Right ventricle myocardium inferior (tissue), 1 donor: ENCODE measurements around the gene MYLK2. TPM values are rescaled to one million over a fixed set of nuclear protein-coding genes. Genes with fewer than 3 reads are reported as not detected.

Source experiments
- ATAC-seq: fragments of 200-7000 bp; cut with Tn5 transposase; one replicate; pipeline ENCODE4 v1.9.1; 2020; ENCODE audit warnings: mild to moderate bottlenecking, moderate library complexity
- DNase-seq: peaks from one replicate; pipeline ENCODE4 v3.0.0; 2021; ENCODE audit errors: missing footprints
- intact Hi-C: fragments of 100-400 bp; cut with DNase I; formaldehyde crosslinking; loops from one replicate; pipeline ENCODE4 v1.11.0; 2022
- total RNA-seq: library from RNA; stranded (reverse); fragmentation: NEBNext Ultra II Directional; extraction: Animal tissue kit (Norgen Biotek cat#: 25700); gene quantifications from one replicate; pipeline ENCODE4 v1.2.1, GENCODE V29; 2021
- donor health status: DM: no; HTN: yes; CAD: no; lungs with severe emphysema.

The MYLK2 gene
- total RNA-seq, 1 donor from 2014 or later, result 0.35 TPM

- no peak for DNase-seq
- intact Hi-C loops, result no loop called here
Observed at GRCh38 chr20:31831211-31831610, 12.1 kb downstream of the MYLK2 start.

GRCh38 chr20:31831771-31832306, 12.7 kb downstream of the MYLK2 start:
- intact Hi-C loops, result no loop called here
- no peak for ATAC-seq

More at GRCh38 chr20:31831211-31831610, 12.1 kb downstream of the MYLK2 start:
- no peak for ATAC-seq

GRCh38 chr20:31833130-31833930, 14.2 kb downstream of the MYLK2 start:
- DNase-seq, result no peak
- no peak for ATAC-seq
- intact Hi-C loops, result no loop called here

More at GRCh38 chr20:31831771-31832306, 12.7 kb downstream of the MYLK2 start:
- DNase-seq, result no peak

- ATAC-seq (no peak), DNase-seq (no peak)
- intact Hi-C loops, result no loop called here
Observed at GRCh38 chr20:31833931-31834521, 14.9 kb downstream of the MYLK2 start.

GRCh38 chr20:31835554-31835953, 16.4 kb downstream of the MYLK2 start:
- ATAC-seq (no peak), DNase-seq (no peak)
- intact Hi-C loops, result no loop called here

- peak; percentile 85 for DNase-seq
- intact Hi-C loops, result no loop called here
- ATAC-seq, result peak; percentile 75
Observed at GRCh38 chr20:31835977-31836852, 17.1 kb downstream of the MYLK2 start.

GRCh38 chr20:31836853-31837608, 17.9 kb downstream of the MYLK2 start:
- no peak for DNase-seq
- no peak for ATAC-seq
- intact Hi-C loops, result no loop called here

- no peak for ATAC-seq
- no peak for DNase-seq
- intact Hi-C loops, result no loop called here
Observed at GRCh38 chr20:31837896-31838397, 18.8 kb downstream of the MYLK2 start.

GRCh38 chr20:31838646-31839292, 19.6 kb downstream of the MYLK2 start:
- intact Hi-C loops, result no loop called here
- no peak for DNase-seq
- ATAC-seq, result no peak

- ATAC-seq (no peak), DNase-seq (no peak)
- intact Hi-C loops, result no loop called here
Observed at GRCh38 chr20:31839782-31840487, 20.8 kb downstream of the MYLK2 start.

GRCh38 chr20:31840906-31841816, 22.0 kb downstream of the MYLK2 start:
- ATAC-seq (no peak), DNase-seq (no peak)
- intact Hi-C loops, result no loop called here

- ATAC-seq (no peak), DNase-seq (no peak)
- intact Hi-C loops, result no loop called here
Observed at GRCh38 chr20:31841928-31842327, 22.8 kb downstream of the MYLK2 start.

- ATAC-seq (peak; percentile 75), DNase-seq (no peak)
- intact Hi-C loops, result no loop called here
Observed at GRCh38 chr20:31842471-31843157, 23.5 kb downstream of the MYLK2 start.

GRCh38 chr20:31843288-31843687, 24.1 kb downstream of the MYLK2 start:
- intact Hi-C loops, result no loop called here
- no peak for DNase-seq

GRCh38 chr20:31843881-31844280, 24.7 kb downstream of the MYLK2 start:
- intact Hi-C loops, result no loop called here
- ATAC-seq (no peak), DNase-seq (no peak)

More at GRCh38 chr20:31843288-31843687, 24.1 kb downstream of the MYLK2 start:
- no peak for ATAC-seq
